Esophagus squamous epithelium (tissue), 4 donors: Measurements from ENCODE around the gene ATP2C1.

Experiments used
- POLR2A ChIP-seq, 4 donors: fragments of 450-650 bp; IDR thresholded peaks; one replicate each; pipeline ENCODE4 v1.6.1; 2017; ENCODE audit warnings: antibody characterized with exemption in 4 of 4, mild to moderate bottlenecking in 4 of 4, moderate library complexity in 3 of 4
- TF ChIP-seq, protein P1 (sequence below), 6 experiments: fragments of 450-650 bp in 4 of 6; fragments of 200-600 bp in 2 of 6; sonication (generic) in 2 of 6; IDR thresholded peaks; one replicate each; pipeline ENCODE4 v1.5.1; 2016 to 2019; ENCODE audit warnings: antibody characterized with exemption in 6 of 6, mild to moderate bottlenecking in 4 of 6, moderate library complexity in 4 of 6

DNA sequence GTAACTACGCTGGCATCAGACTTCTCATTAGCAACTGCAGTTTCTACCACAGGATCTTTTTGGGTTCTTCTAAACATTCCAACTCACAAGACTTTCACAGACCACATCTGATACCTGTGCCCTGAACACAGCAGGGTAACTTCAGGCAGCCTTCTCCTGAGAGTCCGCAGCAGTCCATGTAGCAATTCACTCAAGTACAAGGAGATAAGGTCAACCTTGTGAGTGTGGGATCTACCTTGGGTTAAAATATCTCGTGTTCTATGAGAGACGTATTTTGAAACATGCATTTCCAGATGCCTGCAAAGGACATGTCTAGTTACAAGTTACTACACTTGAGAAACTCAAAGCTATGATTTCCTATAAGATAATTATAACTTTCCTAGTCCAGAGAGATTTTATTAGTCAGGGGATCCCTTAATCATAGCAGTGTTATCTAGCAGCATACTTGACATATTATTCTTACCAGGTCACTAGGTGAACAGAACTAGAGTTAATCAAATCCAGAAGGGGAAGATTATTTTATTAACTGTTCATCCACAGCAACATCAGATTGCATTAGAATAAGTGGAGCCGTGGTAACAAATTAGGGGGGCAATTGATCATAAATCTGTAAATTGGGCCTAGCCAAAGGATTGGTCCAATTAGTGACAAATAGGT is 66.4 kb downstream of the ATP2C1 start:
- TF ChIP-seq, protein P1, sequence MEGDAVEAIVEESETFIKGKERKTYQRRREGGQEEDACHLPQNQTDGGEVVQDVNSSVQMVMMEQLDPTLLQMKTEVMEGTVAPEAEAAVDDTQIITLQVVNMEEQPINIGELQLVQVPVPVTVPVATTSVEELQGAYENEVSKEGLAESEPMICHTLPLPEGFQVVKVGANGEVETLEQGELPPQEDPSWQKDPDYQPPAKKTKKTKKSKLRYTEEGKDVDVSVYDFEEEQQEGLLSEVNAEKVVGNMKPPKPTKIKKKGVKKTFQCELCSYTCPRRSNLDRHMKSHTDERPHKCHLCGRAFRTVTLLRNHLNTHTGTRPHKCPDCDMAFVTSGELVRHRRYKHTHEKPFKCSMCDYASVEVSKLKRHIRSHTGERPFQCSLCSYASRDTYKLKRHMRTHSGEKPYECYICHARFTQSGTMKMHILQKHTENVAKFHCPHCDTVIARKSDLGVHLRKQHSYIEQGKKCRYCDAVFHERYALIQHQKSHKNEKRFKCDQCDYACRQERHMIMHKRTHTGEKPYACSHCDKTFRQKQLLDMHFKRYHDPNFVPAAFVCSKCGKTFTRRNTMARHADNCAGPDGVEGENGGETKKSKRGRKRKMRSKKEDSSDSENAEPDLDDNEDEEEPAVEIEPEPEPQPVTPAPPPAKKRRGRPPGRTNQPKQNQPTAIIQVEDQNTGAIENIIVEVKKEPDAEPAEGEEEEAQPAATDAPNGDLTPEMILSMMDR (IDR thresholded peaks at IDR 0.05), result no peak
- TF ChIP-seq POLR2A (IDR thresholded peaks at IDR 0.05), result no peak
